K562 (cell line): ENCODE data around the gene MTG2.

Experiments used
- E2F5 ChIP-seq: sonication (generic); formaldehyde crosslinking; IDR thresholded peaks from 2 replicates; pipeline ENCODE4 v1.8.0; 2022; ENCODE audit warnings: mild to moderate bottlenecking, missing genetic modification reagents
- E4F1 ChIP-seq: fragments of 250-450 bp; sonication (Bioruptor Pico); IDR thresholded peaks from 2 replicates; pipeline ENCODE4 v1.5.0; 2021; ENCODE audit warnings: mild to moderate bottlenecking, borderline replicate concordance
- FOXJ3 ChIP-seq: sonication (generic); formaldehyde crosslinking; IDR thresholded peaks from 2 replicates; pipeline ENCODE4 v1.4.0; 2020; ENCODE audit warnings: mild to moderate bottlenecking, missing genetic modification reagents
- KLF13 ChIP-seq: fragments of 450-650 bp; IDR thresholded peaks from 2 replicates; pipeline ENCODE4 v1.6.1; 2016; ENCODE audit warnings: missing genetic modification characterization, low read depth, mild to moderate bottlenecking, missing compliant biosample characterization, moderate library complexity, borderline replicate concordance
- MYNN ChIP-seq, 2 experiments: sonication (generic); formaldehyde crosslinking in 1 of 2; IDR thresholded peaks; 2 replicates each; pipeline versions ENCODE4 v1.5.0 to v1.6.1; 2016 to 2020; ENCODE audit warnings: antibody characterized with exemption in 1 of 2, missing genetic modification reagents in 1 of 2
- SREBF1 ChIP-seq: fragments of 150-350 bp; IDR thresholded peaks from 2 replicates; pipeline ENCODE4 v1.6.1; 2014; ENCODE audit warnings: antibody characterized with exemption, low read depth, low read length, borderline replicate concordance
- ZNF146 ChIP-seq: IDR thresholded peaks from one replicate; pipeline ENCODE4 v1.6.1; 2018; ENCODE audit warnings: missing compliant biosample characterization; ENCODE audit not compliant: unreplicated experiment
- ZNF174 ChIP-seq: fragments of 250-450 bp; sonication (Bioruptor Pico); IDR thresholded peaks from 2 replicates; pipeline ENCODE4 v1.4.0; 2020; ENCODE audit warnings: mild to moderate bottlenecking
- ZNF24 ChIP-seq: fragments of 450-650 bp; IDR thresholded peaks from 2 replicates; pipeline ENCODE4 v1.6.1; 2016
- ZNF57 ChIP-seq: fragments of 450-650 bp; formaldehyde crosslinking; IDR thresholded peaks from 2 replicates; pipeline ENCODE4 v1.4.0; 2020; ENCODE audit warnings: mild to moderate bottlenecking, moderate library complexity
- TF ChIP-seq, protein P1 (sequence below), 3 experiments: IDR thresholded peaks in 2 of 3; conservative IDR thresholded peaks in 1 of 3; 2 replicates each; pipeline ENCODE4 v1.5.1; 2011 to 2012; ENCODE audit warnings: low read length in 3 of 3, mild to moderate bottlenecking in 3 of 3, control low read depth in 2 of 3, improper control_type of control experiment in 1 of 3, inconsistent platforms in 1 of 3, low read depth in 1 of 3, mixed read lengths in 1 of 3, moderate library complexity in 1 of 3; ENCODE audit not compliant: insufficient read depth in 2 of 3

DNA sequence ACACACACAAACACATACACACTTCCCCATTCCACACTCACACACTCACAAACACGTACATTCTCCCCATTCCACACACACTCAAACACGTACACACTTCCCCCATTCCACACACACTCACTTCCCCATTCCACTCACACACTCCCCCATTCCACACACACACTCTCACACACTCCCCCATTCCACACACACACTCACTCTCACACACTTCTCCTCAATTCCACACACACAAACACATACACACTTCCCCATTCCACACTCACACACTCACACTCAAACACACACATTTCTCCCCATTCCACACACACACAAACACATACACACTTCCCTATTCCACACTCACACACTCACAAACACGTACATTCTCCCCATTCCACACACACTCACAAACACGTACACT lies 46.8 kb downstream of the MTG2 start:
- no peak for TF ChIP-seq SREBF1
- TF ChIP-seq ZNF146 (CRISPR knock-in tag) = no peak
- no peak for TF ChIP-seq ZNF57 (CRISPR knock-in tag)
- TF ChIP-seq ZNF24 = no peak
- TF ChIP-seq, protein P1, sequence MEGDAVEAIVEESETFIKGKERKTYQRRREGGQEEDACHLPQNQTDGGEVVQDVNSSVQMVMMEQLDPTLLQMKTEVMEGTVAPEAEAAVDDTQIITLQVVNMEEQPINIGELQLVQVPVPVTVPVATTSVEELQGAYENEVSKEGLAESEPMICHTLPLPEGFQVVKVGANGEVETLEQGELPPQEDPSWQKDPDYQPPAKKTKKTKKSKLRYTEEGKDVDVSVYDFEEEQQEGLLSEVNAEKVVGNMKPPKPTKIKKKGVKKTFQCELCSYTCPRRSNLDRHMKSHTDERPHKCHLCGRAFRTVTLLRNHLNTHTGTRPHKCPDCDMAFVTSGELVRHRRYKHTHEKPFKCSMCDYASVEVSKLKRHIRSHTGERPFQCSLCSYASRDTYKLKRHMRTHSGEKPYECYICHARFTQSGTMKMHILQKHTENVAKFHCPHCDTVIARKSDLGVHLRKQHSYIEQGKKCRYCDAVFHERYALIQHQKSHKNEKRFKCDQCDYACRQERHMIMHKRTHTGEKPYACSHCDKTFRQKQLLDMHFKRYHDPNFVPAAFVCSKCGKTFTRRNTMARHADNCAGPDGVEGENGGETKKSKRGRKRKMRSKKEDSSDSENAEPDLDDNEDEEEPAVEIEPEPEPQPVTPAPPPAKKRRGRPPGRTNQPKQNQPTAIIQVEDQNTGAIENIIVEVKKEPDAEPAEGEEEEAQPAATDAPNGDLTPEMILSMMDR (IDR thresholded peaks at IDR 0.05 in 2 of 3, conservative IDR thresholded peaks at IDR 0.05 in 1 of 3; ENCODE audit: insufficient read depth in 2 of 3, low read depth in 1 of 3, low read length in 3 of 3) = no peak
- no peak for TF ChIP-seq E2F5 (CRISPR knock-in tag)
- no peak for TF ChIP-seq ZNF174 (CRISPR knock-in tag)
- TF ChIP-seq FOXJ3 (CRISPR knock-in tag) = no peak
- no peak for TF ChIP-seq MYNN (IDR thresholded peaks at IDR 0.05)
- TF ChIP-seq MYNN (CRISPR knock-in tag; IDR thresholded peaks at IDR 0.05) = no peak
- TF ChIP-seq KLF13 (tag) = no peak
- no peak for TF ChIP-seq E4F1
